Measurements from ENCODE around the gene POTEM. TPM values are rescaled to one million over a fixed set of nuclear protein-coding genes. Genes with fewer than 3 reads are reported as not detected.

Gene POTEM
- total RNA-seq, result not detected in 2 replicates

DNA sequence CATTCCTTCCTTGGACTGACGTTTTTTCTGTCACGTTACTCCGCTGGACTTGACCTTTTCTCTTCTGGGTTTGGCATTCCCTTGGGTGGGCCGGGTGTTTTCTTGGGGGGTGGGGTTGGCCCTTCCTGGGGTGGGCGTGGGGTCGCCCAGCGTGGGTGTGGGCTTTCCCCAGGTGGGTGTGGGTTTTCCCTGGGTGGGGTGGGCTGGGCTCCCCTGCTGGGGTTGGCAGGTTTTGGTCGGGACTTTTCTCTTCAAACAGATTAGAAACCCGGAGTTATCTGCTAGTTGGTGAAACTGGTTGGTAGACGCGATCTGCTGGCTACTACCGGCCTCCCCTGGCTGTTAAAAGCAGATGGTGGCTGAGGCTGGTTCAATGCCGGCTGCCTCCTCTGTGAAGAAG lies at the start of gene POTEM:
TSS of gene POTEM (plus strand) at position 301 of the 400 bp plus-strand sequence. CDS start at position 353, 52 bp downstream.

Data from cardiac atrium fibroblast (primary cell).